A673 (cell line): ENCODE results near the gene MGAT3.

Experiments used
- CTCF ChIP-seq: fragments of 300-800, 200-600 bp; sonication (generic); conservative IDR thresholded peaks from 2 replicates; pipeline ENCODE4 v1.5.1; 2017; ENCODE audit warnings: low read depth, mild to moderate bottlenecking, antibody characterized with exemption, low read length, moderate library complexity, mixed read lengths
- EZH2 ChIP-seq: fragments of 200-600 bp; sonication (generic); IDR thresholded peaks from 2 replicates; pipeline ENCODE4 v1.6.1; 2017; ENCODE audit warnings: borderline replicate concordance, low read depth, mild to moderate bottlenecking, mixed read lengths, antibody characterized with exemption, low read length; ENCODE audit not compliant: poor library complexity, severe bottlenecking

GRCh38 chr22:39434721-39435120 is 22.1 kb upstream of the MGAT3 start:
- TF ChIP-seq CTCF (no peak), EZH2 (no peak)
